HepG2 (cell line): ENCODE data around the gene GNG7. TPM values are rescaled to one million over a fixed set of nuclear protein-coding genes. Genes with fewer than 3 reads are reported as not detected.
A peak's percentile ranks its signal among the peaks of the same experiment; 100 is the strongest.

Experiments used
- CBX1 ChIP-seq: IDR thresholded peaks from one replicate; pipeline ENCODE4 v1.6.1; 2016; ENCODE audit warnings: antibody characterized with exemption, low read depth
- CEBPB ChIP-seq: IDR thresholded peaks from 2 replicates; pipeline ENCODE4 v1.6.1; 2011; ENCODE audit warnings: low read depth, low read length, improper control_type of control experiment, borderline replicate concordance
- CHD4 ChIP-seq: fragments of 200-600 bp; sonication (generic); IDR thresholded peaks from 2 replicates; pipeline ENCODE4 v1.7.0; 2017; ENCODE audit warnings: mild to moderate bottlenecking, low read length, borderline replicate concordance
- ETS1 ChIP-seq: sonication (generic); formaldehyde crosslinking; IDR thresholded peaks from 2 replicates; pipeline ENCODE4 v1.4.0; 2020; ENCODE audit warnings: missing genetic modification reagents
- FOXO1 ChIP-seq: sonication (generic); formaldehyde crosslinking; IDR thresholded peaks from 2 replicates; pipeline ENCODE4 v1.4.0; 2020; ENCODE audit warnings: missing genetic modification reagents
- GPBP1L1 ChIP-seq: sonication (generic); formaldehyde crosslinking; IDR thresholded peaks from 2 replicates; pipeline ENCODE4 v1.5.0; 2020; ENCODE audit warnings: mild to moderate bottlenecking, missing genetic modification reagents
- HHEX ChIP-seq: IDR thresholded peaks from 2 replicates; pipeline ENCODE4 v1.6.1; 2016; ENCODE audit warnings: control low read depth
- IRF1 ChIP-seq: sonication (generic); formaldehyde crosslinking; IDR thresholded peaks from 2 replicates; pipeline ENCODE4 v1.4.0; 2020; ENCODE audit warnings: low read depth, mild to moderate bottlenecking, missing genetic modification reagents
- KDM2A ChIP-seq: sonication (generic); formaldehyde crosslinking; IDR thresholded peaks from 2 replicates; pipeline ENCODE4 v1.4.0; 2020; ENCODE audit warnings: low read depth, missing genetic modification reagents, borderline replicate concordance
- NRL ChIP-seq: sonication (generic); formaldehyde crosslinking; IDR thresholded peaks from 2 replicates; pipeline ENCODE4 v1.5.0; 2020; ENCODE audit warnings: missing genetic modification reagents, mild to moderate bottlenecking, moderate library complexity, borderline replicate concordance
- RFX1 ChIP-seq: fragments of 450-650 bp; IDR thresholded peaks from 2 replicates; pipeline ENCODE4 v1.6.1; 2017
- SIX4 ChIP-seq: sonication (generic); formaldehyde crosslinking; IDR thresholded peaks from 2 replicates; pipeline ENCODE4 v1.4.0; 2020; ENCODE audit warnings: missing genetic modification reagents
- THRA ChIP-seq: sonication (generic); formaldehyde crosslinking; IDR thresholded peaks from 2 replicates; pipeline ENCODE4 v1.4.0; 2020; ENCODE audit warnings: missing genetic modification reagents, borderline replicate concordance
- YEATS4 ChIP-seq: sonication (generic); formaldehyde crosslinking; IDR thresholded peaks from 2 replicates; pipeline ENCODE4 v1.4.0; 2020; ENCODE audit warnings: missing genetic modification reagents, borderline replicate concordance
- ZFP91 ChIP-seq: sonication (generic); formaldehyde crosslinking; IDR thresholded peaks from 2 replicates; pipeline ENCODE4 v1.9.0; 2022; ENCODE audit warnings: missing genetic modification reagents, mild to moderate bottlenecking, borderline replicate concordance
- ZNF292 ChIP-seq: sonication (generic); formaldehyde crosslinking; IDR thresholded peaks from 2 replicates; pipeline ENCODE4 v1.8.1; 2022; ENCODE audit warnings: mild to moderate bottlenecking, low read depth, missing genetic modification reagents, borderline replicate concordance
- ZNF510 ChIP-seq: sonication (generic); formaldehyde crosslinking; IDR thresholded peaks from 2 replicates; pipeline ENCODE4 v1.4.0; 2020; ENCODE audit warnings: low read depth, mild to moderate bottlenecking, missing genetic modification reagents
- ZNF597 ChIP-seq: sonication (generic); formaldehyde crosslinking; IDR thresholded peaks from 2 replicates; pipeline ENCODE4 v1.5.0; 2020; ENCODE audit warnings: missing genetic modification reagents
- ZNF614 ChIP-seq: IDR thresholded peaks from 2 replicates; pipeline ENCODE4 v1.6.1; 2018; ENCODE audit warnings: missing biosample characterization, missing genetic modification reagents, inconsistent platforms, borderline replicate concordance
- ZSCAN25 ChIP-seq: sonication (generic); formaldehyde crosslinking; IDR thresholded peaks from 2 replicates; pipeline ENCODE4 v1.8.0; 2022; ENCODE audit warnings: mild to moderate bottlenecking, missing genetic modification reagents
- polyA plus RNA-seq, 8 experiments: library from polyadenylated mRNA; depleted of rRNA in 3 of 8; stranded (reverse) in 7 of 8; unstranded in 1 of 8; fragments of >200 nt; fragmentation: Illumina TruSeq in 4 of 8; extraction: Trizol in 4 of 8; gene quantifications; 2 replicates each; pipeline versions ENCODE4 v1.2.1 to v1.2.3, GENCODE V29; 2011 to 2016; ENCODE audit warnings: low read depth in 4 of 8, missing spikeins in 1 of 8, mixed read lengths in 1 of 8; ENCODE audit not compliant: insufficient read depth in 1 of 8
- total RNA-seq, 5 experiments: library from RNA; depleted of rRNA; stranded (reverse); fragments of >200 nt; fragmentation: Illumina TruSeq; extraction: Trizol; gene quantifications; 2 replicates each; pipeline ENCODE4 v1.2.3, GENCODE V29; 2016; ENCODE audit warnings: low read depth in 1 of 5

The GNG7 gene
- total and polyA plus RNA-seq, 2 of the 13 experiments (the other 11 are each of a cell fraction or from before 2014, with no cell fraction given) = 1.4 to 3.3 TPM

GRCh38 chr19:2703691-2704216, 1.3 kb upstream of the GNG7 start (continued):
- TF ChIP-seq KDM2A (CRISPR knock-in tag) = no peak
- TF ChIP-seq ZNF510 (CRISPR knock-in tag) = no peak
- TF ChIP-seq CBX1 = no peak
- TF ChIP-seq ZNF292 (CRISPR knock-in tag) = no peak
- TF ChIP-seq ZNF614 (CRISPR knock-in tag) = no peak
- no peak for TF ChIP-seq RFX1
- no peak for TF ChIP-seq THRA (CRISPR knock-in tag)
- TF ChIP-seq CHD4 = no peak
- 0 out of 2 replicates have a peak, but pooled peaks have one; percentile 3 for TF ChIP-seq ZSCAN25
- TF ChIP-seq HHEX (CRISPR knock-in tag) = no peak
- TF ChIP-seq GPBP1L1 (CRISPR knock-in tag) = no peak
- TF ChIP-seq ETS1 (CRISPR knock-in tag) = no peak
- no peak for TF ChIP-seq FOXO1 (CRISPR knock-in tag)
- no peak for TF ChIP-seq YEATS4 (CRISPR knock-in tag)
- no peak for TF ChIP-seq SIX4 (CRISPR knock-in tag)
- TF ChIP-seq IRF1 = no peak
- no peak for TF ChIP-seq ZFP91 (CRISPR knock-in tag)
- TF ChIP-seq CEBPB = no peak
- TF ChIP-seq ZNF597 (CRISPR knock-in tag) = no peak
- TF ChIP-seq NRL (CRISPR knock-in tag) = no peak
